SHP77 (cell line): ENCODE measurements around the gene LARP4B.

Experiments
- DNase-seq, 2 experiments: peaks; one replicate each; lab custom pipeline; 2025; lab: John Stamatoyannopoulos, UW

The LARP4B gene

GRCh38 chr10:924524-924859 is 7.0 kb downstream of the LARP4B start:
- DNase-seq = no peak

- no peak for DNase-seq
These were observed 7.5 kb downstream of the LARP4B start for GRCh38 chr10:923844-924523.

GRCh38 chr10:921471-922414 is 9.8 kb downstream of the LARP4B start:
- no peak for DNase-seq

GRCh38 chr10:920450-920849 is 11.1 kb downstream of the LARP4B start:
- no peak for DNase-seq

- DNase-seq = no peak
These were observed 12.0 kb downstream of the LARP4B start for GRCh38 chr10:919481-919880.

- DNase-seq = no peak
These were observed 13.5 kb downstream of the LARP4B start for GRCh38 chr10:917999-918398.

- no peak for DNase-seq
These were observed 14.1 kb downstream of the LARP4B start for GRCh38 chr10:917416-917720.

GRCh38 chr10:916716-917415 is 14.6 kb downstream of the LARP4B start:
- no peak for DNase-seq

- DNase-seq = no peak
These were observed 21.7 kb downstream of the LARP4B start for GRCh38 chr10:909831-910230.

- no peak for DNase-seq
These were observed 25.5 kb downstream of the LARP4B start for GRCh38 chr10:905972-906371.

GRCh38 chr10:905503-905902 is 26.0 kb downstream of the LARP4B start:
- no peak for DNase-seq

- no peak for DNase-seq
These were observed 27.1 kb downstream of the LARP4B start for GRCh38 chr10:904403-904802.

GRCh38 chr10:898141-898540 is 33.4 kb downstream of the LARP4B start:
- DNase-seq = no peak

- no peak for DNase-seq
These were observed 34.5 kb downstream of the LARP4B start for GRCh38 chr10:896982-897381.

GRCh38 chr10:895324-895723 is 36.2 kb downstream of the LARP4B start:
- DNase-seq = no peak

GRCh38 chr10:878895-879294 is 52.6 kb downstream of the LARP4B start:
- DNase-seq = no peak

- no peak for DNase-seq
These were observed 53.2 kb downstream of the LARP4B start for GRCh38 chr10:878333-878759.

- DNase-seq = no peak
These were observed 55.1 kb downstream of the LARP4B start for GRCh38 chr10:876438-876837.

- no peak for DNase-seq
These were observed 58.5 kb downstream of the LARP4B start for GRCh38 chr10:873020-873419.

GRCh38 chr10:871951-872403 is 59.5 kb downstream of the LARP4B start:
- no peak for DNase-seq

GRCh38 chr10:870564-871166 is 60.8 kb downstream of the LARP4B start:
- DNase-seq = no peak

GRCh38 chr10:869171-869570 is 62.3 kb downstream of the LARP4B start:
- no peak for DNase-seq
